Skeletal muscle tissue (tissue), 4 donors: Measurements from ENCODE around the gene STAMBP. TPM values are rescaled to one million over a fixed set of nuclear protein-coding genes. Genes with fewer than 3 reads are reported as not detected.

Experiments
- H3K27ac ChIP-seq: one replicate; pipeline ENCODE4 v1.7.0; 2013; ENCODE audit warnings: mild to moderate bottlenecking, low read depth, low read length, inconsistent platforms
- H3K27me3 ChIP-seq, 3 donors: one replicate each; pipeline ENCODE4 v1.7.0; 2013; ENCODE audit warnings: low read length in 3 of 3; ENCODE audit not compliant: control insufficient read depth in 3 of 3, insufficient read depth in 3 of 3
- H3K36me3 ChIP-seq, 3 donors: one replicate each; pipeline ENCODE4 v1.7.0; 2013; ENCODE audit warnings: low read length in 3 of 3; ENCODE audit not compliant: control insufficient read depth in 3 of 3, insufficient read depth in 3 of 3
- H3K4me1 ChIP-seq, 3 donors: one replicate each; pipeline ENCODE4 v1.7.0; 2013; ENCODE audit warnings: low read length in 3 of 3, mild to moderate bottlenecking in 3 of 3; ENCODE audit not compliant: control insufficient read depth in 3 of 3, insufficient read depth in 3 of 3
- H3K4me3 ChIP-seq, 3 donors: one replicate each; pipeline ENCODE4 v1.7.0; 2013; ENCODE audit warnings: low read length in 3 of 3
- H3K9ac ChIP-seq, 3 donors: one replicate each; pipeline ENCODE4 v1.7.0; 2013; ENCODE audit warnings: low read length in 3 of 3, mild to moderate bottlenecking in 3 of 3, moderate library complexity in 2 of 3, low read depth in 1 of 3
- H3K9me3 ChIP-seq, 3 donors: one replicate each; pipeline ENCODE4 v1.7.0; 2013; ENCODE audit warnings: low read length in 3 of 3; ENCODE audit not compliant: control insufficient read depth in 3 of 3
- total RNA-seq: library from RNA; depleted of rRNA; stranded (reverse); fragments of >200 nt; gene quantifications from one replicate; pipeline ENCODE4 v1.2.3, GENCODE V29; 2014
- donor health status: Osteomylitis.

The STAMBP gene
- total RNA-seq, 1 donor from 2014 or later = 12.0 TPM

GRCh38 chr2:73832930-73833329 lies 4.2 kb downstream of the STAMBP start:
- Histone ChIP-seq H3K27me3 (no peaks in the 10 kb centered on the region), H3K9me3 (no peaks in the 10 kb centered on the region), H3K27ac (peak overlapping the region; percentile 91), H3K4me1 (peaks cover 28 to 49% (median 33%) of the 10 kb centered on the region in 3 donors), H3K36me3 (peaks cover 3 to 10% (median 9%) of the 10 kb centered on the region in 3 donors), H3K9ac (no peak overlapping the region), H3K4me3 (peak overlapping the region in 1 of 3 donors; percentile 35)

GRCh38 chr2:73836141-73836943 lies 7.6 kb downstream of the STAMBP start:
- Histone ChIP-seq H3K36me3 (peaks cover 3 to 12% (median 3%) of the 10 kb centered on the region in 3 donors), H3K9ac (no peak overlapping the region), H3K4me3 (no peak overlapping the region), H3K4me1 (peaks cover 18 to 41% (median 19%) of the 10 kb centered on the region in 3 donors), H3K27ac (no peak overlapping the region), H3K27me3 (no peaks in the 10 kb centered on the region), H3K9me3 (no peaks in the 10 kb centered on the region)

- Histone ChIP-seq H3K4me3 (no peak overlapping the region), H3K4me1 (peaks cover 7 to 31% (median 14%) of the 10 kb centered on the region in 3 donors), H3K9ac (no peak overlapping the region), H3K27ac (peak overlapping the region; percentile 19), H3K27me3 (no peaks in the 10 kb centered on the region), H3K9me3 (no peaks in the 10 kb centered on the region), H3K36me3 (peaks cover 3 to 7% (median 6%) of the 10 kb centered on the region in 3 donors)
These were observed 9.3 kb downstream of the STAMBP start for GRCh38 chr2:73837847-73838585.

GRCh38 chr2:73838889-73839534 lies 10.3 kb downstream of the STAMBP start:
- Histone ChIP-seq H3K9ac (no peak overlapping the region), H3K27ac (no peak overlapping the region)

GRCh38 chr2:73839653-73840411 lies 11.1 kb downstream of the STAMBP start:
- Histone ChIP-seq H3K27me3 (no peaks in the 10 kb centered on the region), H3K36me3 (peaks cover 6 to 12% (median 7%) of the 10 kb centered on the region in 3 donors), H3K9ac (no peak overlapping the region), H3K27ac (no peak overlapping the region), H3K9me3 (no peaks in the 10 kb centered on the region), H3K4me1 (peaks cover 6 to 30% (median 10%) of the 10 kb centered on the region in 3 donors), H3K4me3 (no peak overlapping the region)

More at GRCh38 chr2:73838889-73839534, 10.3 kb downstream of the STAMBP start:
- no peaks in the 10 kb centered on the region for H3K27me3 ChIP-seq
- H3K4me1 ChIP-seq = peaks cover 6 to 30% (median 10%) of the 10 kb centered on the region in 3 donors
- H3K4me3 ChIP-seq = no peak overlapping the region
- H3K9me3 ChIP-seq = no peaks in the 10 kb centered on the region
- H3K36me3 ChIP-seq = peaks cover 4 to 7% (median 6%) of the 10 kb centered on the region in 3 donors

GRCh38 chr2:73841912-73842738 lies 13.4 kb downstream of the STAMBP start:
- Histone ChIP-seq H3K4me1 (peaks cover 6 to 22% (median 10%) of the 10 kb centered on the region in 3 donors), H3K9me3 (no peaks in the 10 kb centered on the region), H3K4me3 (no peak overlapping the region), H3K36me3 (peaks cover 17 to 32% (median 24%) of the 10 kb centered on the region in 3 donors), H3K27ac (no peak overlapping the region), H3K9ac (no peak overlapping the region), H3K27me3 (no peaks in the 10 kb centered on the region)

- no peak overlapping the region for H3K4me3 ChIP-seq
- H3K9ac ChIP-seq = no peak overlapping the region
- peaks cover 6 to 21% (median 10%) of the 10 kb centered on the region in 3 donors for H3K4me1 ChIP-seq
- H3K27me3 ChIP-seq = no peaks in the 10 kb centered on the region
- no peaks in the 10 kb centered on the region for H3K9me3 ChIP-seq
- no peak overlapping the region for H3K27ac ChIP-seq
- peaks cover 23 to 37% (median 30%) of the 10 kb centered on the region in 3 donors for H3K36me3 ChIP-seq
These were observed 13.9 kb downstream of the STAMBP start for GRCh38 chr2:73842739-73843019.

GRCh38 chr2:73844087-73844486 lies 15.3 kb downstream of the STAMBP start:
- no peaks in the 10 kb centered on the region for H3K27me3 ChIP-seq
- no peak overlapping the region for H3K4me3 ChIP-seq
- no peaks in the 10 kb centered on the region for H3K9me3 ChIP-seq
- H3K36me3 ChIP-seq = peaks cover 28 to 47% (median 42%) of the 10 kb centered on the region in 3 donors
- peaks cover 1 to 8% (median 6%) of the 10 kb centered on the region in 3 donors for H3K4me1 ChIP-seq
- H3K9ac ChIP-seq = no peak overlapping the region
- H3K27ac ChIP-seq = no peak overlapping the region

- Histone ChIP-seq H3K36me3 (peaks cover 54 to 81% (median 78%) of the 10 kb centered on the region in 3 donors), H3K4me3 (no peak overlapping the region), H3K27me3 (no peaks in the 10 kb centered on the region)
These were observed 21.2 kb downstream of the STAMBP start for GRCh38 chr2:73850009-73850408.

More at GRCh38 chr2:73850009-73850408, 21.2 kb downstream of the STAMBP start:
- Histone ChIP-seq H3K9ac (no peak overlapping the region), H3K9me3 (no peaks in the 10 kb centered on the region), H3K27ac (no peak overlapping the region), H3K4me1 (peaks cover 0 to 4% (median 0%) of the 10 kb centered on the region in 3 donors)
